ENCODE measurements around the gene RNF6.

RNF6 gene

DNA sequence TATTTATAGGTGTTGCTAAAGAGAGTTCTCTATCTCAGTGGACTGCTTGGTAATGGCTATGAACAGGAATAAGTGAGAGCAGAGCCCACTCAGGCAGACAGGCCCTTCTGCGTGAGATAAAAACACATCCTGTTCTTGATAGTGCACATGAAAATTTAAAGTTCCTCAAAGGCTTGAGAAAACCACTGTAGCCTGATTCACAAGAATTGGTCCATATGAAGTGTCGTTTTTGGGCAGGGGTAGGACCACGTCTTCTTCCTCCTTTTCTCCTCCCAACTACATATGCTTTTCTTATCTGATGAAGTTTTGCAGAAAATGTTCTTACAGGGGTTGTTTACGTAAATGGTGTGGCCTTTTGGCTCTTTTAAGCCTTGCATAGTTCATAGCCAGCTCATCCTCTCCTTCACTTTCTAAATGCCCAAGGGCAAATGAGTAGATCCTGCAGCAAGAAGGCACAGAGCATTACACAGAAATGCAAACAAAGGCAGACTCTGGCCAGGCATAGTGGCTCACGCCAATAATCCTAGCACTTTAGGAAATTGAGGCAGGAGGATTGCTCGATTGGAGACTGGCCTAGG is 53.8 kb downstream of the RNF6 start:
- H3K9me3 ChIP-seq = no peaks in the 10 kb centered on the region
- H3K36me3 ChIP-seq = no peaks in the 10 kb centered on the region
- peaks cover 3% of the 10 kb centered on the region; the same call in 1 of the 2 replicates for H3K27me3 ChIP-seq
- H3K4me1 ChIP-seq = no peaks in the 10 kb centered on the region
- no peak overlapping the region for H3K4me3 ChIP-seq (ENCODE audit: low read depth, low read length)
- TF ChIP-seq, protein P1, sequence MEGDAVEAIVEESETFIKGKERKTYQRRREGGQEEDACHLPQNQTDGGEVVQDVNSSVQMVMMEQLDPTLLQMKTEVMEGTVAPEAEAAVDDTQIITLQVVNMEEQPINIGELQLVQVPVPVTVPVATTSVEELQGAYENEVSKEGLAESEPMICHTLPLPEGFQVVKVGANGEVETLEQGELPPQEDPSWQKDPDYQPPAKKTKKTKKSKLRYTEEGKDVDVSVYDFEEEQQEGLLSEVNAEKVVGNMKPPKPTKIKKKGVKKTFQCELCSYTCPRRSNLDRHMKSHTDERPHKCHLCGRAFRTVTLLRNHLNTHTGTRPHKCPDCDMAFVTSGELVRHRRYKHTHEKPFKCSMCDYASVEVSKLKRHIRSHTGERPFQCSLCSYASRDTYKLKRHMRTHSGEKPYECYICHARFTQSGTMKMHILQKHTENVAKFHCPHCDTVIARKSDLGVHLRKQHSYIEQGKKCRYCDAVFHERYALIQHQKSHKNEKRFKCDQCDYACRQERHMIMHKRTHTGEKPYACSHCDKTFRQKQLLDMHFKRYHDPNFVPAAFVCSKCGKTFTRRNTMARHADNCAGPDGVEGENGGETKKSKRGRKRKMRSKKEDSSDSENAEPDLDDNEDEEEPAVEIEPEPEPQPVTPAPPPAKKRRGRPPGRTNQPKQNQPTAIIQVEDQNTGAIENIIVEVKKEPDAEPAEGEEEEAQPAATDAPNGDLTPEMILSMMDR (IDR thresholded peaks at IDR 0.05; ENCODE audit: low read depth, low read length) = no peak
- no peak for DNase-seq

GRCh38 chr13:26163812-26164211 is 58.3 kb downstream of the RNF6 start:
- Histone ChIP-seq H3K4me1 (no peaks in the 10 kb centered on the region), H3K36me3 (no peaks in the 10 kb centered on the region), H3K4me3 (ENCODE audit: low read depth, low read length) (no peak overlapping the region), H3K9me3 (no peaks in the 10 kb centered on the region), H3K27me3 (peaks cover 3% of the 10 kb centered on the region; the same call in 1 of the 2 replicates)
- DNase-seq = no peak
- TF ChIP-seq, protein P1 (IDR thresholded peaks at IDR 0.05; ENCODE audit: low read depth, low read length) = no peak
